Liver (tissue), 9 donors: ENCODE measurements around the gene HACL1. TPM values are rescaled to one million over a fixed set of nuclear protein-coding genes. Genes with fewer than 3 reads are reported as not detected.

Experiments used
- DNase-seq: peaks from one replicate; pipeline ENCODE4 v3.0.0-alpha.2; 2017; ENCODE audit warnings: low spot score
- H3K27ac ChIP-seq, 2 donors: one replicate each; pipeline ENCODE4 v1.7.0; 2013; ENCODE audit warnings: inconsistent platforms in 2 of 2, low read length in 2 of 2, control low read depth in 1 of 2, low read depth in 1 of 2, mild to moderate bottlenecking in 1 of 2
- H3K27me3 ChIP-seq, 4 donors: one replicate each; pipeline versions ENCODE4 v1.6.1 to v1.7.0; 2013; ENCODE audit warnings: low read length in 3 of 4, inconsistent platforms in 1 of 4, mild to moderate bottlenecking in 1 of 4, moderate library complexity in 1 of 4; ENCODE audit not compliant: control insufficient read depth in 4 of 4, insufficient read depth in 4 of 4
- H3K36me3 ChIP-seq, 4 donors: one replicate each; pipeline versions ENCODE4 v1.6.1 to v1.7.0; 2013; ENCODE audit warnings: low read length in 3 of 4, mild to moderate bottlenecking in 3 of 4, low read depth in 1 of 4, moderate library complexity in 1 of 4; ENCODE audit not compliant: control insufficient read depth in 4 of 4, insufficient read depth in 3 of 4
- H3K4me1 ChIP-seq, 4 donors: one replicate each; pipeline versions ENCODE4 v1.6.1 to v1.7.0; 2013; ENCODE audit warnings: low read length in 3 of 4, mild to moderate bottlenecking in 3 of 4, moderate library complexity in 1 of 4; ENCODE audit not compliant: control insufficient read depth in 4 of 4, insufficient read depth in 4 of 4
- H3K4me3 ChIP-seq, 3 donors: one replicate each; pipeline versions ENCODE4 v1.6.1 to v1.7.0; 2013; ENCODE audit warnings: low read length in 3 of 3, control low read depth in 1 of 3, low read depth in 1 of 3, mild to moderate bottlenecking in 1 of 3
- H3K9ac ChIP-seq, 2 donors: one replicate each; pipeline ENCODE4 v1.7.0; 2013; ENCODE audit warnings: low read length in 2 of 2, mild to moderate bottlenecking in 2 of 2, moderate library complexity in 2 of 2, control low read depth in 1 of 2, low read depth in 1 of 2
- H3K9me3 ChIP-seq, 4 donors: one replicate each; pipeline versions ENCODE4 v1.6.1 to v1.7.0; 2013; ENCODE audit warnings: low read length in 3 of 4; ENCODE audit not compliant: control insufficient read depth in 4 of 4
- GABPA ChIP-seq, 2 donors: IDR thresholded peaks in 1 of 2; conservative IDR thresholded peaks in 1 of 2; 2 replicates each; pipeline ENCODE4 v1.6.1; 2016; ENCODE audit warnings: antibody characterized with exemption in 2 of 2, mild to moderate bottlenecking in 1 of 2, moderate library complexity in 1 of 2
- HNF4A ChIP-seq, 2 donors: conservative IDR thresholded peaks; 2 replicates each; pipeline ENCODE4 v1.6.1; 2016; ENCODE audit warnings: antibody characterized with exemption in 2 of 2, mild to moderate bottlenecking in 2 of 2
- RAD21 ChIP-seq, 2 donors: IDR thresholded peaks; 2 replicates each; pipeline ENCODE4 v1.6.1; 2016; ENCODE audit warnings: antibody characterized with exemption in 2 of 2, mild to moderate bottlenecking in 2 of 2
- RXRA ChIP-seq, 2 donors: IDR thresholded peaks; 2 replicates each; pipeline ENCODE4 v1.6.1; 2017 to 2018; ENCODE audit warnings: antibody characterized with exemption in 2 of 2, mild to moderate bottlenecking in 1 of 2
- SP1 ChIP-seq: IDR thresholded peaks from 2 replicates; pipeline ENCODE4 v1.6.1; 2018; ENCODE audit warnings: antibody characterized with exemption, mild to moderate bottlenecking
- TAF1 ChIP-seq: conservative IDR thresholded peaks from 2 replicates; pipeline ENCODE4 v1.6.1; 2016; ENCODE audit warnings: antibody characterized with exemption, mild to moderate bottlenecking
- YY1 ChIP-seq: IDR thresholded peaks from 2 replicates; pipeline ENCODE4 v1.6.1; 2016; ENCODE audit warnings: antibody characterized with exemption, mild to moderate bottlenecking
- WGBS: extraction: QIAGEN DNeasy Blood & Tissue Kit; methylation state at CpG from one replicate; pipeline ENCODE4 v1.1.7; 2013; 5-methylcytosine and 5-hydroxymethylcytosine counted together
- polyA plus RNA-seq, 2 donors: library from polyadenylated mRNA; stranded (reverse) in 1 of 2; unstranded in 1 of 2; fragments of 200-250 nt in 1 of 2; fragments of >200 nt in 1 of 2; fragmentation: Nextera tagmentation in 1 of 2; extraction: Ambion mirVana in 1 of 2; gene quantifications; one replicate each; pipeline versions ENCODE4 v1.2.1 to v1.2.3, GENCODE V29; 2013 to 2015
- total RNA-seq, 2 donors: library from RNA; depleted of rRNA; stranded (reverse); fragments of >200 nt; gene quantifications; one replicate each; pipeline ENCODE4 v1.2.3, GENCODE V29; 2014
- TF ChIP-seq, protein P1 (sequence below): IDR thresholded peaks from 2 replicates; pipeline ENCODE4 v1.6.1; 2016; ENCODE audit warnings: antibody characterized with exemption, mild to moderate bottlenecking
- donor health status: healthy.
- donor health status: healthy.
- donor health status: healthy.
- donor health status: healthy.
- donor health status: healthy.

Gene HACL1
- total and polyA plus RNA-seq, 4 donors, result 13.4 to 46.9 (median 32.2) TPM

DNA sequence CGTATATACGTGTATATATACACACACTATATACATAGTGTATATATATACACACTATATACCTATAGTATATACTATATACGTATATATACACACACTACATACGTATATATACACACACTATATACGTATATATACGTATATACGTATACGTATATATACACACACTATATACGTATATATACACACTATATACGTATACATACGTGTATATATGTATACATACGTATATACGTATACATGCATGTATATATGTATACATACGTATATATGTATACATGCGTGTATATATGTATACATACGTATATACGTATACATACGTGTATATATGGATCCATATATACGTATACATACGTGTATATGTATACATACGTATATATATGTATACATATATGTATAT, 9.4 kb downstream of the HACL1 start:
- no peaks in the 10 kb centered on the region for H3K27me3 ChIP-seq
- TF ChIP-seq RAD21 (IDR thresholded peaks at IDR 0.05) (no peak), YY1 (no peak), TAF1 (no peak), HNF4A (conservative IDR thresholded peaks at IDR 0.05) (no peak)
- TF ChIP-seq, protein P1, sequence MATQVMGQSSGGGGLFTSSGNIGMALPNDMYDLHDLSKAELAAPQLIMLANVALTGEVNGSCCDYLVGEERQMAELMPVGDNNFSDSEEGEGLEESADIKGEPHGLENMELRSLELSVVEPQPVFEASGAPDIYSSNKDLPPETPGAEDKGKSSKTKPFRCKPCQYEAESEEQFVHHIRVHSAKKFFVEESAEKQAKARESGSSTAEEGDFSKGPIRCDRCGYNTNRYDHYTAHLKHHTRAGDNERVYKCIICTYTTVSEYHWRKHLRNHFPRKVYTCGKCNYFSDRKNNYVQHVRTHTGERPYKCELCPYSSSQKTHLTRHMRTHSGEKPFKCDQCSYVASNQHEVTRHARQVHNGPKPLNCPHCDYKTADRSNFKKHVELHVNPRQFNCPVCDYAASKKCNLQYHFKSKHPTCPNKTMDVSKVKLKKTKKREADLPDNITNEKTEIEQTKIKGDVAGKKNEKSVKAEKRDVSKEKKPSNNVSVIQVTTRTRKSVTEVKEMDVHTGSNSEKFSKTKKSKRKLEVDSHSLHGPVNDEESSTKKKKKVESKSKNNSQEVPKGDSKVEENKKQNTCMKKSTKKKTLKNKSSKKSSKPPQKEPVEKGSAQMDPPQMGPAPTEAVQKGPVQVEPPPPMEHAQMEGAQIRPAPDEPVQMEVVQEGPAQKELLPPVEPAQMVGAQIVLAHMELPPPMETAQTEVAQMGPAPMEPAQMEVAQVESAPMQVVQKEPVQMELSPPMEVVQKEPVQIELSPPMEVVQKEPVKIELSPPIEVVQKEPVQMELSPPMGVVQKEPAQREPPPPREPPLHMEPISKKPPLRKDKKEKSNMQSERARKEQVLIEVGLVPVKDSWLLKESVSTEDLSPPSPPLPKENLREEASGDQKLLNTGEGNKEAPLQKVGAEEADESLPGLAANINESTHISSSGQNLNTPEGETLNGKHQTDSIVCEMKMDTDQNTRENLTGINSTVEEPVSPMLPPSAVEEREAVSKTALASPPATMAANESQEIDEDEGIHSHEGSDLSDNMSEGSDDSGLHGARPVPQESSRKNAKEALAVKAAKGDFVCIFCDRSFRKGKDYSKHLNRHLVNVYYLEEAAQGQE, result no peak
- no peaks in the 10 kb centered on the region for H3K9me3 ChIP-seq
- no peak overlapping the region for H3K9ac ChIP-seq
- WGBS, result 74% methylated on average over 21 of the region's 21 CpGs
- peaks cover 0 to 6% (median 2%) of the 10 kb centered on the region in 4 donors for H3K4me1 ChIP-seq
- no peak for DNase-seq
- peaks cover 2 to 27% (median 9%) of the 10 kb centered on the region in 4 donors for H3K36me3 ChIP-seq
- H3K4me3 ChIP-seq, result no peak overlapping the region
- H3K27ac ChIP-seq, result no peak overlapping the region

- H3K9ac ChIP-seq, result peak overlapping the region; percentile 59 to 70
- H3K4me3 ChIP-seq, result peak overlapping the region in 1 of 3 donors; percentile 40
- peak; percentile 51 to 53 for TF ChIP-seq HNF4A (conservative IDR thresholded peaks at IDR 0.05)
- TF ChIP-seq SP1, result peak; percentile 25
- peak in 1 of 2 donors; percentile 7 for TF ChIP-seq RAD21 (IDR thresholded peaks at IDR 0.05)
- TF ChIP-seq RXRA (IDR thresholded peaks at IDR 0.05), result peak in 1 of 2 donors; percentile 52
- TF ChIP-seq GABPA (IDR thresholded peaks at IDR 0.05 in 1 of 2, conservative IDR thresholded peaks at IDR 0.05 in 1 of 2), result no peak
- TF ChIP-seq, protein P1, result no peak
- DNase-seq, result no peak
- H3K36me3 ChIP-seq, result peaks cover 2 to 24% (median 11%) of the 10 kb centered on the region in 4 donors
- no peaks in the 10 kb centered on the region for H3K27me3 ChIP-seq
- 26% methylated on average over 3 of the region's 3 CpGs for WGBS
- peak overlapping the region; percentile 60 to 77 for H3K27ac ChIP-seq
- no peaks in the 10 kb centered on the region for H3K9me3 ChIP-seq
- peaks cover 0 to 6% (median 2%) of the 10 kb centered on the region in 4 donors for H3K4me1 ChIP-seq
Measured at GRCh38 chr3:15591242-15591641, 10.1 kb downstream of the HACL1 start.
